Measurements from ENCODE around the gene PPARG. TPM values are rescaled to one million over a fixed set of nuclear protein-coding genes. Genes with fewer than 3 reads are reported as not detected.

Gene PPARG
- total and polyA plus RNA-seq, 2 of the 8 experiments (the other 6 are each of a cell fraction or from before 2014, with no cell fraction given), result 0.06 TPM; not detected in 1

DNA sequence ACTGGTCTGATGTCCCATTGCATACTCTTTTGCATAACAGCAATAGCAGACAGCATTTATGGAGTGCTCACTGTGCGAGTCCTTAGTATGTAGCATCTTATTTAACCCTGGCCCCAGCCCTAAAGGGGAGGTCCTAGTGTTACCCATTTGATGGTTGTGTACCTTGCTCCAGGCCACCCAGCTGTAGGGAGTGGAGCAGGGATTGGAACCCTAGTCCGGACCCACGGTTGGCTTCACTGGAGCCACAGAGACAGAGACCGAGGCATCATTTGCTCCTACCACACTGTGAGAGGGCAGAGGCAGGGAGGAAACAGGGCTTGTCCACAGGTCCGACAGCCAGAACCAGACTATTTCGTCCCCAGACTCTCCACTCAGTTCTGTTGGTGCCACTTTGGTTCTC lies 179.4 kb downstream of the PPARG start (continued):
- TF ChIP-seq CTBP2 (IDR thresholded peaks at IDR 0.05; ENCODE audit: borderline replicate concordance, insufficient read depth, insufficient read length, low read length), result no peak
